GM12801 (cell line): ENCODE data around the gene METAP1.

Source experiments
- TF ChIP-seq, protein P1 (sequence below): IDR thresholded peaks from one replicate; pipeline ENCODE4 v1.5.1; 2011; ENCODE audit warnings: control low read depth; ENCODE audit not compliant: insufficient read length; ENCODE audit errors: extremely low read depth

The METAP1 gene

DNA sequence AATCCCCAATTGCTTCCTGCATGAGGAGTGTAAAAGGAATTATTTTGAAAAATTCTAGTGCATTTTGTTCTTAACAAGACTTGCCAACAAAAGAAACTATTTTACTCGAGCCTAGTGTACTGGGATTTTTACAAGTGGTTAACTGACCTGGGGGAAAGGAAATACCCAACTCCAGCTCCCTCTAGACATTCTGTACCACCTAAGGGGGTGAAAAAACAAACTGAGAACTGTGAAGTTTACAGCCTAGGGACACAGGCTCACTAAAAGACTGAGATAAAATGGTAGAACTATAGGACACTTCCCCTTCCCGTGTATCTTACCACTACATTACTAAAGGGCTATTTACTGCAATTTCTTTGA, 95.7 kb downstream of the METAP1 start:
- TF ChIP-seq, protein P1, sequence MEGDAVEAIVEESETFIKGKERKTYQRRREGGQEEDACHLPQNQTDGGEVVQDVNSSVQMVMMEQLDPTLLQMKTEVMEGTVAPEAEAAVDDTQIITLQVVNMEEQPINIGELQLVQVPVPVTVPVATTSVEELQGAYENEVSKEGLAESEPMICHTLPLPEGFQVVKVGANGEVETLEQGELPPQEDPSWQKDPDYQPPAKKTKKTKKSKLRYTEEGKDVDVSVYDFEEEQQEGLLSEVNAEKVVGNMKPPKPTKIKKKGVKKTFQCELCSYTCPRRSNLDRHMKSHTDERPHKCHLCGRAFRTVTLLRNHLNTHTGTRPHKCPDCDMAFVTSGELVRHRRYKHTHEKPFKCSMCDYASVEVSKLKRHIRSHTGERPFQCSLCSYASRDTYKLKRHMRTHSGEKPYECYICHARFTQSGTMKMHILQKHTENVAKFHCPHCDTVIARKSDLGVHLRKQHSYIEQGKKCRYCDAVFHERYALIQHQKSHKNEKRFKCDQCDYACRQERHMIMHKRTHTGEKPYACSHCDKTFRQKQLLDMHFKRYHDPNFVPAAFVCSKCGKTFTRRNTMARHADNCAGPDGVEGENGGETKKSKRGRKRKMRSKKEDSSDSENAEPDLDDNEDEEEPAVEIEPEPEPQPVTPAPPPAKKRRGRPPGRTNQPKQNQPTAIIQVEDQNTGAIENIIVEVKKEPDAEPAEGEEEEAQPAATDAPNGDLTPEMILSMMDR: no peak

DNA sequence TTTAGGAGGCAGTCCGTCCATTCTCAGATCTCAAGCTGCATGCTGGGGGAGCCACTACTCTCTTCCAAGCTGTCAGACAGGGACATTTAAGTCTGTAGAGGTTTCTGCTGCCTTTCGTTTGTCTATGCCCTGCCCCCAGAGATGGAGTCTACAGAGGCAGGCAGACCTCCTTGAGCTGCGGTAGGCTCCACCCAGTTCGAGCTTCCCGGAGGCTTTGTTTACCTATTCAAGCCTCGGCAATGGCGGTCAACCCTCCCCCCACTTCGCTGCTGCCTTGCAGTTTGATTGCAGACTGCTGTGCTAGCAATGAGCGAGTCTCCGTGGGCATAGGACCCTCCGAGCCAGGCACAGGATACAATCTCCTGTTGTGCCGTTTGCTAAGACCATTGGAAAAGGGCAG, 103.8 kb downstream of the METAP1 start:
- TF ChIP-seq, protein P1: no peak

DNA sequence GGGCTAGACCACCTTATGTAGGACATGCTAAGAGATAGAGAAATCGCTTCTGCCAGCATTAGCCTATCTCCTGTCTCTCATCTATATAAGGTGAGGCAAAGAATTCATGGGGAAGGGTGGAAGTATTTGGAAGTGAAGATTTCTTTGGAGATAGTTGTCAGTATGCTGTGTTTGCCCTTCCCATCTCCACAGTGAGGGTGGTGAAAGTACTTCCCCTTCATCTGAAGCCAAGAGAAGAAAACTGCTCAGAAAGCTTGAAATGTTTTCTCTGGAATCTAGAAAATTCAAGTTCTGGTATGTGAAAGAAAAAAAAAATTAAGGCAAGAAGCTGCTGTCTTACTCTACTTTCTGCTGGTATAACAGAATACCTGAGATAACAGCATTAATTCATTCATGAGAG, 105.4 kb downstream of the METAP1 start:
- TF ChIP-seq, protein P1: no peak

DNA sequence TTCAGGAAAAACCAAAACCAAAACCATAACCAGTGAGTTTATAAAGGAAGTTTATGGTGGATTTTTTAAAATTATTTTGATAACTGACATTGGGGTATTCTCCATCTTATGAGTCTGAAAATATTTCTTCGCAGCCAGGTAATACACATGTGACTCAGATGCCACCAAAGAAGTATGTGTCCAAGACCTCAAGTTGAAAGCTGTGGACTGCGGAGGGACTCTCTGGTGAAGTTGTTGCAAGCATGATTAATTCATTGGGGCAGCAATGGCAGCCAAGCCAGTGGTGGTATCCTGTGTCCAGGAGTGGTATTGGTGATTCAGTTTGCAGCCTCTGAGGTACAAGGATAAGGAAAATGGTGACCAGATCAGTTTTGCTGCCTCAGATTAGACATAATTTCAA, 107.1 kb downstream of the METAP1 start:
- TF ChIP-seq, protein P1: no peak

DNA sequence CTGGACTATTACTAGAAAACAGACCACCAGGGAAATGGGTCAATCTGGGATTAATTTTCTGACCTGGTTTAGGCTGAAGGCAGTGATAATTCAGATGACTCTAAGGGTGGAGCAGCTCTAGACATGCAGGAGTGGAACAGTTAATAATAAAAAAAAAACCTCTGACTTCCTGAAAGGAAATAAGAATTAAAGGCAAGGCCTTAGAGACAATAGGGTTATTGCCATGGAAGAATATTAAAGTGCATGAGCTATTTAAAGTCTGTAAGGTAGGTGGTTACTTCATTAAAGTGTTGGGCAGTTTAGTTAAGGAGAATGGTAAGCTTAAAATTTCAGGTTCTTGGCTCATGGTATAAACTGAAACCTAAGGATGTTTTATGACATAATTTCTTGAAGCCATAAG, 107.6 kb downstream of the METAP1 start:
- TF ChIP-seq, protein P1: no peak

DNA sequence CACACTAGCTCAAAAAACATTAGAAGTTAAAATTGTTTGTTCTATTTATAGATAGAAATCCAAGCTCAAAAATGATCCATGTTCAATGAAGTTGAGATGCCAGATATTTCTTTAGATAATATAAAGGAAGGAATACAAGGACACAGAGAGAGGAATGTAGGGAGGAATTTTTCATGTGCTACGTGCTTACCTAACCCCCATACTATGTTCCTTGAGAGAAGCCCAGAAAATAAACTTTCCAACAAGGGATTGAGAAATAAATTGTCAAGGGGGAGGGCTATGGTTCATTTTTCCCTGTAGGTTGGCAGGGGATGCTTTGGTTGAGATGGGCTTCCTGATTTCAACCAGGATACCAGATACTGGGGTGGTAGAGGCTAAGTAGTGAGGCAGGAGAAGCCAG, 108.6 kb downstream of the METAP1 start:
- TF ChIP-seq, protein P1: no peak
